ENCODE data around the gene TAMM41. TPM values are rescaled to one million over a fixed set of nuclear protein-coding genes. Genes with fewer than 3 reads are reported as not detected.

The TAMM41 gene
- total and polyA plus RNA-seq, 10 of the 15 experiments (the other 5 are each of a cell fraction or from before 2014, with no cell fraction given) = 10.4 to 36.6 (median 18.3) TPM

GRCh38 chr3:11819146-11819689 is 27.5 kb downstream of the TAMM41 start:
- ATAC-seq = no peak
- no peak overlapping the region for H3K9ac ChIP-seq (ENCODE audit: control insufficient read depth, insufficient read depth, low read length)
- no peaks in the 10 kb centered on the region for H3K79me2 ChIP-seq (ENCODE audit: control insufficient read depth, insufficient read depth, low read length)
- H3K4me3 ChIP-seq = no peak overlapping the region
- H3K4me2 ChIP-seq (ENCODE audit: control insufficient read depth, insufficient read depth) = no peak overlapping the region
- BruUV-seq (replicated peaks) = no TSS peak
- no peaks in the 10 kb centered on the region for H4K20me1 ChIP-seq (ENCODE audit: control insufficient read depth, insufficient read depth)
- H3K27me3 ChIP-seq (replicated peaks in 1 of 2; ENCODE audit: control insufficient read depth in 2 of 2, insufficient read depth in 2 of 2, low read length in 1 of 2) = no peaks in the 10 kb centered on the region
- no peak overlapping the region for H2AFZ ChIP-seq (ENCODE audit: control insufficient read depth, low read depth, low read length)
- SMC1A ChIA-PET (ENCODE audit: uncharacterized antibody, unreplicated experiment) = no interaction called here
- POLR2A ChIA-PET = no interaction called here
- in situ Hi-C loops (cut with MboI) = no loop called here
- CTCF ChIA-PET = no interaction called here
- peaks cover 6% of the 10 kb centered on the region for H3K4me1 ChIP-seq (ENCODE audit: control insufficient read depth, insufficient read depth, low read length)
- 90% methylated on average over 4 of the region's 4 CpGs for WGBS (ENCODE audit: insufficient coverage, insufficient replicate concordance, low lambda C conversion rate, missing lambda C conversion rate)
- no peak for TF ChIP-seq POLR2AphosphoS5 (IDR thresholded peaks at IDR 0.05; ENCODE audit: low read length)
- no peak for TF ChIP-seq POLR2A (IDR thresholded peaks at IDR 0.05; ENCODE audit: low read depth, low read length)
- no peak for TF ChIP-seq ZNF384 (IDR thresholded peaks at IDR 0.05; ENCODE audit: borderline replicate concordance, low read depth, low read length)
- no peak for TF ChIP-seq MEF2A (IDR thresholded peaks at IDR 0.05; ENCODE audit: insufficient read depth, low read depth, low read length)
- no peak for TF ChIP-seq TAF1 (IDR thresholded peaks at IDR 0.05; ENCODE audit: borderline replicate concordance, low read depth, low read length)
- TF ChIP-seq ATF7 (IDR thresholded peaks at IDR 0.05; ENCODE audit: low read depth) = no peak
- FAIRE-seq = no peak
- RAD21 ChIA-PET (ENCODE audit: unreplicated experiment) = no interaction called here
- DNase-seq (ENCODE audit: low read depth, low spot score) = no peak
- intact Hi-C loops (cut with micrococcal nuclease; ENCODE audit: unreplicated experiment) = no loop called here
- no peak overlapping the region for H3K27ac ChIP-seq (ENCODE audit: control insufficient read depth, insufficient read depth)
- H3K36me3 ChIP-seq (ENCODE audit: control insufficient read depth in 2 of 2, insufficient read depth in 2 of 2, low read length in 1 of 2) = peaks cover 4 to 22% of the 10 kb centered on the region in 2 experiments
- no peaks in the 10 kb centered on the region for H3K9me3 ChIP-seq (replicated peaks; ENCODE audit: control insufficient read depth, insufficient read depth, low read length)

GRCh38 chr3:11818033-11818432 is 28.7 kb downstream of the TAMM41 start:
- no peak overlapping the region for H3K4me2 ChIP-seq (ENCODE audit: control insufficient read depth, insufficient read depth)
- no peaks in the 10 kb centered on the region for H3K79me2 ChIP-seq (ENCODE audit: control insufficient read depth, insufficient read depth, low read length)
- ChIA-PET CTCF (interaction anchor here (1.2 kb wide), 1 partner anchor 26 kb away, joined by 3 read pairs; no protein-coding TSS in a partner anchor), SMC1A (ENCODE audit: uncharacterized antibody, unreplicated experiment) (interaction anchor here (1.3 kb wide), 1 partner anchor 14 kb away, joined by 3 read pairs; no protein-coding TSS in a partner anchor), RAD21 (ENCODE audit: unreplicated experiment) (no interaction called here), POLR2A (interaction anchor here (0.7 kb wide), 1 partner anchor 70 kb away, joined by 5 read pairs; no protein-coding TSS in a partner anchor)
- in situ Hi-C loops (cut with MboI) = no loop called here
- H3K9ac ChIP-seq (ENCODE audit: control insufficient read depth, insufficient read depth, low read length) = no peak overlapping the region
- H4K20me1 ChIP-seq (ENCODE audit: control insufficient read depth, insufficient read depth) = no peaks in the 10 kb centered on the region
- intact Hi-C loops (cut with micrococcal nuclease; ENCODE audit: unreplicated experiment) = no loop called here
- ATAC-seq = no peak
- no peak for DNase-seq (ENCODE audit: low read depth, low spot score)
- H3K9me3 ChIP-seq (replicated peaks; ENCODE audit: control insufficient read depth, insufficient read depth, low read length) = no peaks in the 10 kb centered on the region
- no TSS peak for BruUV-seq (replicated peaks)
- H3K36me3 ChIP-seq (ENCODE audit: control insufficient read depth in 2 of 2, insufficient read depth in 2 of 2, low read length in 1 of 2) = peaks cover 4 to 24% of the 10 kb centered on the region in 2 experiments
- H2AFZ ChIP-seq (ENCODE audit: control insufficient read depth, low read depth, low read length) = no peak overlapping the region
- no peak overlapping the region for H3K27ac ChIP-seq (ENCODE audit: control insufficient read depth, insufficient read depth)
- no peak for FAIRE-seq
- 97% methylated on average over 5 of the region's 5 CpGs for WGBS (ENCODE audit: insufficient coverage, insufficient replicate concordance, low lambda C conversion rate, missing lambda C conversion rate)
- H3K4me1 ChIP-seq (ENCODE audit: control insufficient read depth, insufficient read depth, low read length) = peaks cover 6% of the 10 kb centered on the region
- no peaks in the 10 kb centered on the region for H3K27me3 ChIP-seq (replicated peaks in 1 of 2; ENCODE audit: control insufficient read depth in 2 of 2, insufficient read depth in 2 of 2, low read length in 1 of 2)
- H3K4me3 ChIP-seq = no peak overlapping the region
- TF ChIP-seq RCOR1 (conservative IDR thresholded peaks at IDR 0.05; ENCODE audit: low read depth, low read length) (no peak), NFXL1 (IDR thresholded peaks at IDR 0.05; ENCODE audit: borderline replicate concordance) (no peak), ZNF592 (IDR thresholded peaks at IDR 0.05) (no peak), CBFB (IDR thresholded peaks at IDR 0.05; ENCODE audit: low read depth) (no peak), BRCA1 (IDR thresholded peaks at IDR 0.05; ENCODE audit: low read depth, low read length) (no peak), ZNF384 (IDR thresholded peaks at IDR 0.05; ENCODE audit: borderline replicate concordance, low read depth, low read length) (no peak), JUND (IDR thresholded peaks at IDR 0.05; ENCODE audit: low read depth, low read length) (no peak), ZBTB33 (IDR thresholded peaks at IDR 0.05) (no peak)

Data from GM12878 (cell line).